ENCODE results near the gene ZEB1. TPM values are rescaled to one million over a fixed set of nuclear protein-coding genes. Genes with fewer than 3 reads are reported as not detected.

Gene ZEB1
- total and polyA plus RNA-seq, 2 of the 13 experiments (the other 11 are each of a cell fraction or from before 2014, with no cell fraction given), result 9.6 to 18.0 TPM

DNA sequence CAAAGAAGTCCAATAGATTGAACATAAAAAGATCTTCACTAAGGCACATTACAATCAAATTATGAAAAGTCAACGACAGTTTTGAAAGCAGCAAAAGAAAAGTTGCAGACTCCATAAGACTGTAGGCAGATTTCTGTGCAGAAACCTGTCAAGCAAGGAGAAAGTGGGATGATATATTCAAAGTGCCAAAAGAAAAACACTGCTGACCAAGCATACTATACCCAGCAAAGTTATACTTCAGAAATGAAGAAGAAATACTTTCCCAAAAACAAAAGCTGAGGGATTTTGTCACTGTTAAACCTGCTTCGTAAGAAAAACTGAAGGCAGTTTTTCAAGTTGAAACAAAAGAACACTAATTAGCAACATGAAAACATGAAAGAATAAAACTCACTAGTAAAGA lies 145.5 kb downstream of the ZEB1 start:
- Histone ChIP-seq H3K9me3 (ENCODE audit: low read length) (peaks cover 19% of the 10 kb centered on the region), H3K4me1 (ENCODE audit: insufficient read depth, low read length) (no peaks in the 10 kb centered on the region), H3K4me2 (ENCODE audit: low read depth, low read length) (no peak overlapping the region), H3K9ac (ENCODE audit: insufficient read depth, low read depth, low read length) (no peak overlapping the region), H2AFZ (ENCODE audit: low read length) (no peak overlapping the region), H4K20me1 (ENCODE audit: insufficient read depth, low read length) (no peaks in the 10 kb centered on the region; the same call in 1 of the 2 replicates), H3K36me3 (replicated peaks in 1 of 2; ENCODE audit: control insufficient read depth in 1 of 2, insufficient read depth in 2 of 2, low read length in 2 of 2) (peaks cover 10 to 23% of the 10 kb centered on the region in 2 experiments), H3K27me3 (ENCODE audit: control insufficient read depth in 1 of 2, insufficient read depth in 2 of 2, low read length in 2 of 2) (no peaks in the 10 kb centered on the region), H3K27ac (ENCODE audit: extremely low read length, insufficient read depth, low read length) (no peak overlapping the region), H3K4me3 (replicated peaks in 1 of 3; ENCODE audit: insufficient read depth in 1 of 3, low read depth in 2 of 3, low read length in 3 of 3) (no peak overlapping the region), H3K79me2 (ENCODE audit: insufficient read depth, low read length) (no peaks in the 10 kb centered on the region)
- in situ Hi-C loops (cut with HindIII; ENCODE audit: extremely low pct_ligation_motif_present, low pct_unique_long_range_greater_than_20kb) (no loop called here), intact Hi-C loops (cut with micrococcal nuclease; ENCODE audit: unreplicated experiment) (no loop called here)
- 94% methylated on average over 2 of the region's 2 CpGs for WGBS (ENCODE audit: low lambda C conversion rate)
- TF ChIP-seq ZNF407 (CRISPR knock-in tag; IDR thresholded peaks at IDR 0.05; ENCODE audit: not compliant biosample characterization) (no peak), ZNF136 (CRISPR knock-in tag; IDR thresholded peaks at IDR 0.05; ENCODE audit: low read depth) (peak; percentile 84; the same call in 1 of the 2 replicates), ZFP1 (CRISPR knock-in tag; IDR thresholded peaks at IDR 0.05) (peak; percentile 64; the same call in 1 of the 2 replicates)
- FAIRE-seq (no peak), DNase-seq (ENCODE audit: low spot score) (no peak), ATAC-seq (no peak)
- POLR2A ChIA-PET, result no interaction called here
- CTCF ChIA-PET (ENCODE audit: low intra/inter-chr PET ratio, low total read pairs), result no interaction called here
- BruUV-seq (replicated peaks), result no TSS peak
